Activated gamma-delta T cell treated with anti-CD3 and anti-CD28 coated beads, Interleukin-2, amount 50 U/mL, for 16 hours (primary cell): ENCODE measurements around the gene ACADVL.
A peak's percentile ranks its signal among the peaks of the same experiment; 100 is the strongest.

Experiments
- DNase-seq: peaks from one replicate; pipeline ENCODE4 v3.0.0-alpha.2; 2020; ENCODE audit warnings: low read depth

ACADVL gene

DNA sequence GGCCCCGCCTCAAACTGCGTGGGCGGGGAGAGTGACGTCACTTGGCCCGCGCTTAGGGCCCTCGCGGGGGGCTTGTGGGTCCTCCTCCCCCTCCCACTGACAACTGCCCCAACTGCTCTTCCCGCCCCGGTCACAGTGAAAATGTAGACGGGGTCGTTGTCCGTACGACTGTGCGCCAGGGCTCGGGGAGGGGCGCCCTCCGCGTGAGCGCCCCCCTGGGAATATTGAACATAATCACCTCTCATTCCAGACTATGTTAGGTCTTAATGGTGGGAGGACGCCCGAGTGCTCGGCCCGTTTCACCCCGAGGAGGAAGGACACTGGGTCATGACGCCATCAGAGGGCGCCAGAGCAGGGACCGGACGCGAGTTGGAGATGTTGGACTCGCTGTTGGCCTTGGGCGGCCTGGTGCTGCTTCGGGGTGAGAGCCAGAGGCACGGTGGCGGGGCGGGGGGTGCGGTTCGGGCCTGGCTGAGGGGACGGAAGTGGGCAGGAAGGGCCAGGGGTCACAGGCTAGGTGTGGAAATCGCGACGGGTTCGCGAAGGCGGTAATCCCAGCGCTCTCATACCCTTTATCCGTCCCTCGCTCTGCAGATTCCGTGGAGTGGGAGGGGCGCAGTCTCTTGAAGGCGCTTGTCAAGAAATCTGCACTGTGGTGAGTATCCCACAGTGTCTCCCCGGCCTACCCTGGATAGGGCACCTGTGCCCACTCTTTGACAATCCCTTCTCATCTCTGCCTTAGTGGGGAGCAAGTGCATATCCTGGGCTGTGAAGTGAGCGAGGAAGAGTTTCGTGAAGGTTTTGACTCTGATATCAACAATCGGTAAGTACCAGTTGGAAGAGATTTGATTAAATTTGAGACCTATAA lies 32.7 kb downstream of the ACADVL start, which contains the start of gene ELP5:
Gene ELP5, plus strand, starts transcription at position 40 of the 868 bp plus-strand sequence. Its CDS starts 336 bp downstream, at position 376.
- peak; percentile 79 for DNase-seq

DNA sequence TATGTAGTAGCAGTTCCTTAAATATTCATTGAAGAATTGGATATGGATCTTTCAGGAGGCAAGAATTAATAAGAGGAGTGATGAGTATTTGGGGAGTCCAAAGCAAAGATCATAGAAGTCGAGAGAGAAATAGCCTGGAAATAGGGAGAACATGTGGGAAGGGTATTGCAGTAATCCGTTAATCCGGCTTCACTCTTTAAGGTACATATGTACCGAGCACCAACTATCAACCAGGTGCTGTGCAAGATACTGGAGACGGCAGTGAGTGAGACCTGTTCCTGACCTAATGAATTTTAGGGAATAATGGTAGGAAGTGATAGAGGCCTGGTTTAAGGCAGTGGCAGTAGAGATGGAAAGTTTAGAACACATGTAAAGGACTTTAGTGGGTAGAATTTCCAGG lies 33.3 kb downstream of the ACADVL start:
- DNase-seq, result no peak

DNA sequence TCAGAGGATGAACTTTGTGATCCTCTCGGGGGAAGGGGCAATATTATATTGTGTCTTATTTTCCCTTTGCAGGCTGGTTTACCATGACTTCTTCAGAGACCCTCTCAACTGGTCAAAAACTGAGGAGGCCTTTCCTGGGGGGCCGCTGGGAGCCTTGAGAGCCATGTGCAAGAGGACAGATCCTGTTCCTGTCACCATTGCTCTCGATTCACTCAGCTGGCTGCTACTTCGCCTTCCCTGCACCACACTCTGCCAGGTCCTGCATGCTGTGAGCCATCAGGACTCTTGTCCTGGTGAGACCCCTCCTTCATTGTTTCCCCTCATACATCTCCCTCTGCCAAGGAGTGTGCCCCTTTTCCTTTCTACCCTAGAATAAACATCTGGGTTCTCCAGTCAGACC lies 34.8 kb downstream of the ACADVL start:
- DNase-seq, result no peak

DNA sequence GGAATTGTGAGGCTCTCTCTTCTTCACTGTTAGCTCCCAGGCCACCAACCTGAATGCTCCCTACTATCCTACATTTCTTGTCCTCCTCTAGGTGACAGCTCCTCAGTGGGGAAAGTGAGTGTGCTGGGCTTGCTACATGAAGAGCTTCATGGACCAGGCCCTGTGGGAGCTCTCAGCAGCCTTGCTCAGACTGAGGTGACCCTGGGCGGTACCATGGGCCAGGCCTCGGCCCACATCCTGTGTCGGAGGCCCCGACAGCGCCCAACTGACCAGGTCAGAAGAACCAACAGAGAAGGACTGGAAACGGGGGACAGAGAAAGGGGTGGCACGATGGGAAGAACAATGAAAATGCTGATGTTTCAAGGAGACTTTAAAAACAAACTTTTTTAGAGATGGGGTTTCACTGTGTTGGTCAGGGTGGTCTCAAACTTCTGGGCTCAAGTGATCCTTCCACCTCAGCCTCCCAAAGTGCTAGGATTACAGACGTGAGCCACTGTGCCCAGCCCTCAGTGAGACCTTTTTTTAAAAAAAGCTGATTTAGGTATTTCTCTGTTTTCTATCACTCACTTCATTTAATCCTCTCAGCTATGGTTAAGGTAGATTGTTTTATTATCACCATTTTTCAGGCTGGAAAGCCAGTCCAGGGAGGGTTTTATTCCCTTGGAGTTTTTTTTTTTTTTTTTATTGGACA lies 37.2 kb downstream of the ACADVL start:
- DNase-seq, result no peak

DNA sequence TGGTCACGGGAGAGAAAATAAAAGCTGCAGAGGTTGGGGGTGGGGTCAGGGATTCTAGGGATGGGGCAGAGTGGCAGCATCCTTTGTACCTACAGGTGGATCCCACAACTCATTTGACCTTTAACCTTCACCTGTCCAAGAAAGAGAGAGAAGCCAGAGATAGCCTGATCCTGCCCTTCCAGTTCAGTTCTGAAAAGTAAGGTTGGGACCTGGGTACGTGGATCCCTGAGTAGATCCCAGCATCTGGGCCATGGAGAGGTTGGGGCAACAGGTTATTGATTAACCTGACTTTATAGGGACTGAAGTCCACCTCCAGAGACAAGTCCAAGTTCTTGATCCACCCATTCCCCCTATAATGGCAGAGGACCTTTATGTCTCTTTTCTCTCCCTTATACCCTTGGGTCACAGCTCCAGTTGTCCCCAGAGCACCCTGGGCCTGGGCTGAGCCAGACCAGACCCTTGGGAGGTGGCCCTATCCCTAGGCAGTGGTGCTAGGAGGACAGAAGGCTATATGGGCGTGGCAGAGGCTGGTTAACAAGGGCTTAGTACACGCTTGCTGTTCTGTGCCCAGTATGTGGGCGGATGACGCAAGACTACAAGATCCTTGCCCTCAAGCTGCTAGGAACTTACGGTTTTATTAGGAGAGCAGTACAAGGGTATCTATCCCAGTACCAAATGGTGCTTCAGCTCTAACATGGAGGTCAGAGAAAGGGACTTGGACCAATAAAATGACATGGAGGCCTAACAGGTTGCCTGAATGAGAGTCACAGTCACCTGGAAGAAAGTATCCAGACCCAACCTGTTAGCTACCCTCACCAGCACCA lies 39.2 kb downstream of the ACADVL start:
- no peak for DNase-seq

DNA sequence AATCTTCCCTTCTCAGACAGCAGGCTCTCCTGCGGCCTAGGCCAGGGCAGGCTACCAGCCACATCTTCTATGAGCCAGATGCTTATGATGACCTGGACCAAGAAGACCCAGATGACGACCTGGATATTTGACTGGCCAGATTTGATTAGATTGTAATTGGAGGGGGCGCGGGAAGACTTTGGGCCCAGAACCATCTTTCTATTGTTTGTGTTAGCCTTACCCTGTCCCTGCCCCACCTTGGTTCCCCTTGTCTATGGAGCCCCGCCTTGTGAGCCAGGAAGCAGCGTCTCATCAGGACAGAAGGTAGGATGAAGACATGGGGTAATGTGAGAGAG lies 39.8 kb downstream of the ACADVL start:
- no peak for DNase-seq

DNA sequence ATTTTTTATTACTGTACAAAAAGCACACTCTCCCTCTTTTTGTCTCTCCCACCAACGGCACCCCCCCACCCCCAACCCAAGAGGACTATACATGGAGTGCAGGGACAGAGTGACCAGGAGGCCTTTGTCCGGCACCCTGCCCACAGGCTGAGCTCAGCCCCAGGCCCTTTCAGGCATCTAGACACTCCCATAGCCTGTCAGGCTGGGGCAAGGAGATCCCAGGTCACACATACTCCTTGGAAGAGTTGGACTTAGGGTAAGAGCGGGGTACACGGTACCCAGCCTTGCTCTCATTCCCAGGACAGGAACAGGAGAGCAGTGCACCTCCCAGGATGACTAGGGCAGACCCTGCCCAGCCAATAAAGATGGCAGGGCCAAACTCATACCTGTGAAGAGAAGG lies 40.4 kb downstream of the ACADVL start:
- no peak for DNase-seq

DNA sequence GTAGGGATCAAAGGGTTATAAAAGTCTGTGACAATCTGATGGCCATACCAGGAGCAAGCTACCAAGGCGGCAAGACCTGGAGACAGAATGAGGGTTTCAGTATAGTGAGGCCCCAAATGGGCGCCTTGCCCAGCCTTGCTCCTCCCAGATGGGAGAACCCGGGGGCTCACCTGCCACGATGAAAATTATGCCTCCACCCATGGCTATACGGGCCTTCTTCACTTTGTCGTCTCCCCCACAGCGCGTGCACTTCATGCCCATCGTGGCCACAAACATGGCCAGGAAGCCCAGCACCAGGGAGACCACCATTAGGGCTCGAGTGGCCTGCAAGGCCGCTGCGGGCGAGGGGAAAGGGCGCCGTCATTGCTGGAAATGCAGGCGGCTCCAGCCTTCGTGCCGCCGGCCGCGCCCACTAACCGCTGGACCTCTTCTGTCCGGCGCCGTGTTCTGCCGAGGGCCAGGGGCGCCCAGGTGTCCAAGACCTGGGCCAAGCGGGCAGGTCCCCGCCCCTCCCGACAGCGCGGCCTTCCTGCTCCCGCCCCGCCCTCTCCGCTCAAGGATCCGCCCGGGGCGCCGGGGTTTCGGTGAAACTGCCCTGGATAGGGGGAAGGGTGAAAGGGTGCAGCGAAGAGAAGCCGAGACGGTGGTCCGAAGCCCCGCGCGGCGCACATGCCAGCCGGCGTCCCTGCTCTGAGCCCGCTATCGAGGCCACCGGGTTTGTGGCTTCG lies 41.1 kb downstream of the ACADVL start:
- no peak for DNase-seq

DNA sequence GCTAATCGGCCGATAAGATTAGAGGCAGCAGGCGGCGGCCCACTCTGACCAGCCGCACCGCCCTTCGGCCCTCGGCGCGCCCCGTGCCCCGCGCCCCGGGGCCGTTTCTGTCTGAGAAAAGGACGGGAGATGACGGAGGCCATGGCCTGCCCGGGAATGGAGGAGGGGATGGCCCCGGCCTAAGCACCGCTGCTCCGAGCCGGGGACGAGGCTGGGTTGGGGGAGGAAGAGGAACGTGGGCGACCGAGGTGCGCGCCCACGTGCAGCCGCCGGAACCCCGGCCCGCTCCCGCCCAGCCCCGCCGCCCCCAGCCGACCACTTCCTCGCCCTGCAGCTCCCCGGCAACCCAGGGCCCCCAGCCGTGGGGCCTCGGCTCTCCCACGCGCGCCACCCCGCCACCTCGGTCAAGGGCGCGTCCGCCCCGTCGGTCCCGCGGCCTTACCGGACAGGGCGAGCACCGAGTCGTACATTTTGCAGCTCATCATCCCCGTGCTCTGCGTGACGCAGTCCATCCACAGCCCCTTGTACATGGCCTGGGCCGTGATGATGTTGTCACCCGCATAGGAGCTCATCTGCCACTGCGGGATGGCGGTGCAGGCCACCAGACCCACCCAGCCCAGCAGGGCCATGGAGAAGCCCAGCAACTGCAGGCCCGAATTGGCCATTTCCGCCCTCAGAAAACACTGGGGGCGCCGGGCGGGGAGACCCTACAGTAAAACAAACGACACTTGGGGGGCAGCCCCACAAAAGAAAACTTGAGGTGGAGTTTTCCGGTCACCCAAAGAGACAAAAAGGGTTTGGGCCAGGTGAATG lies 41.8 kb downstream of the ACADVL start:
- no peak for DNase-seq

DNA sequence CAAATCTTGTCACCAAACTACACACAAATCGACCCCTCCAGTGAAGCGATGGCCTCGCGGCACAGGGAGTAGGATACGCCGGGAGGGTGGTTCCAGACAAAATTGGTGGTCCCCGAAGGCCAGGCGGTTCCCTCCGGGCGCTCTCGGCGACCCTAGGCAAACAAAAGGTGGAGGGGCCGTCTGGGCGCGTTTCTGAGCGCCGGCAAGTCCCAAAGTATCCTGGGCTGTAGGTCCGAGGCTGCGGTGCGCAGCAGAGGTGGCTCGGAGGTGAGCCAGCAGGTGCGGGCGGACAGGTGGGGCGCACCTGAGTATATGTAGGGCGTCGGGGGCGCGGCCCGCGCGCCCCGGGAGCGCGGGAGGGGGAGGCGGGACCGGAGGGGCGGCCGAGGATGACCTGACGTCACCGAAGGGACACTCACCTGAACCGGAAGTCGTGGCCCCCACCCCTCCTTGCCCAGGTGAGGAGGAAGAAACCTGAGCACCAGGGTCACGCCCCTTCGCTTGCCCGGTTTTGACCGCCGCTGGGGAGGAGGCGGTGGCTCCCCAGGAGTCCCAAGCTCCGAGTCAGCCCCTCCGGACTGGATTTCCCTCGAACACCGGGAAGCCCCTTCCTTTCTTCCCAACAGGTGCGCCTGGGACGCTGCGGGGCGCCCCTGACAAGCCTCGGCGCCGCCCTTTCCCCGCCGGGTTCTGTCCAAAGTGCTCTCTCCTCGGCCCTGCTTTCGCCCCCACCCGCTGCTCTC lies 42.6 kb downstream of the ACADVL start, which contains the start of gene CLDN7:
Gene CLDN7, minus strand, starts transcription at position 287 of the 743 bp plus-strand sequence. CDS start 435 bp downstream, outside the sequence.
- no peak for DNase-seq

DNA sequence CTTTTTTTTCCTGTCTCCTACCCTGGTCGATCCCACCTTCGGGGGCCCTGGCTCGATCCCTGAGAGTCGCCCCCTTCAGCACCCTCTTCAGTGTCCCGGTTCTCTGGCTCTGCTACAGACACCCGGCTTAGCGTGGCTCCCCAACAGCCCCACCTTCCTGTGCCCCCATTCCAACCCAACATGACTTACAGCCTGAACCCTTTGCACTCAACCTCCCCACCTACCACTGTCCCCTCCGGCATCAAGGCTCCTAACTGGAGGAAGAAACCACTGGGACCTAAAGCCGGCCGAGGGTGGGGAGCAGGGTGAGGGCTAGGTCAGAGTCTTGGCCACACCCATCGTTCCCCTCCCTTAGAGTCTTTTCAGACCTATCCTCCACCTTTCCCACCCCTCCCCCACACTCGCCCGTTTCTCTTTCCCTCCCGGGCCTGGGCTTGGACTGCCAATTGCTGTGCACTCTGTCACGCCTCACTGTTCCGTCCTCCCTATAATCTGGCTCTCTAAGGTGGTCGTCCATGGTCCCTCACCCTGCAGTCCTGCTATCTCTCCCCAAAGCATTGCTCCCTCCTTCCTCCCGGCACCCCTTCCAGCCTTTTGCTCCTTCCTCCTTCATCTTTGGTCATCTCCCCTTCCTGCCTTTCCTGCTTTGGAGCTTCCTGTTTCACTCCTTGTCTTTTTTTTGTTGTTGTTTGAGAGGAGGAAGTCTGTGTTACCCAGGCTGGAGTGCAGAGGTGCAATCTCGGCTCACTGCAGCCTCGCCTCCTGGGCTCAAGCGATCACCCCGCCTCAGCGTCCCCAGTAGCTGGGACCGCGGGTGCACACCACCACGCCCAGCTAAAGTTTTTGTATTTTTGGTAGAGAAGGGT lies 43.4 kb downstream of the ACADVL start:
- no peak for DNase-seq

DNA sequence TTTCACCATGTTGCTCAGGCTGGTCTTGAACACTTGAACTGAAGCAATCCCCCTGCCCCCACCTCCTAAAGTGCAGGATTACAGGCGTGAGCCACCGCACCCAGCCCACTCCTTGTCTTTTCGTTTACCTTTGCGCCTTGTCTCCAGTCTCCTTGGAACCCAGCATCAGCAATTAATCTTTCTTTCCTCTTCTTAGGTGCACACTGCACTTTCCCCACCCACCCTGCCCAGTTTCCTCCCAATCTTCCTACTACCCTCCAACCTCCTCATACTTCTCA lies 44.0 kb downstream of the ACADVL start:
- no peak for DNase-seq

DNA sequence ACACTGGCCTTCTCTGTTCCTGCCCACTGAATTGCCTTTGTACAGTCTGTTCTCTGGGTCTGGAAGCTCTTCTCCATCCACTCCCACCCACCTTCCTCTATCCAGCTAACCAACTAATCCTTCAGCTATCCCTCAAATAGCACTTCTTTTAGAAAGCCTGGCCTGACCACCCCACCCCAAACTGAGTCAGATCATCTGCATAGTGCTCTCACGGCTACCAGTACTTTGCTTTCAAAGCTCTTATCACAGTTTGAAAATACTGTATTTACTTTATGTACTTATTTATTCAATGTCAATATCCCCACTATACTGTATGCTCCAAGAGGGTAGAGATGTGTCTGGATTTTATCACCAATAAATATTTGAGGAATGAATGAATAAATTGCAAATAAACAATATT lies 47.0 kb downstream of the ACADVL start:
- no peak for DNase-seq
